MCF 10A (cell line): ENCODE results near the gene PRKCZ. TPM values are rescaled to one million over a fixed set of nuclear protein-coding genes. Genes with fewer than 3 reads are reported as not detected.
A peak's percentile ranks its signal among the peaks of the same experiment; 100 is the strongest.

Experiments
- BruUV-seq: library from RNA; stranded (reverse); fragments of 400-500 nt; replicated peaks from 2 replicates; lab custom pipeline; 2021; lab: Mats Ljungman, UMichigan
- CTCF ChIA-PET: fragments of 300-600 bp; sonication (Branson Sonifier 250); formaldehyde crosslinking; extraction: SDS; loops from one replicate; lab custom pipeline; 2021; ENCODE audit warnings: antibody characterized with exemption, inconsistent platforms; lab: Yijun Ruan, JAX
- POLR2A ChIA-PET: fragments of 300-600, 350-650 bp; sonication (Branson Sonifier 250); formaldehyde crosslinking; extraction: SDS; loops from one replicate; lab custom pipeline; 2020; ENCODE audit warnings: antibody characterized with exemption, inconsistent platforms; lab: Yijun Ruan, JAX
- DNase-seq: peaks from one replicate; pipeline ENCODE4 v3.0.0-alpha.2; 2018; ENCODE audit not compliant: unreplicated experiment
- H3K27ac Mint-ChIP-seq: one replicate; pipeline ENCODE4 v1.8.0; 2022; ENCODE audit warnings: mild to moderate bottlenecking, low read depth, mixed read lengths; ENCODE audit not compliant: unreplicated experiment
- H3K27me3 Mint-ChIP-seq: one replicate; pipeline ENCODE4 v1.8.0; 2022; ENCODE audit warnings: mixed read lengths; ENCODE audit not compliant: insufficient read depth, unreplicated experiment
- H3K36me3 Mint-ChIP-seq: one replicate; pipeline ENCODE4 v1.8.0; 2022; ENCODE audit warnings: mild to moderate bottlenecking, moderate library complexity, mixed read lengths; ENCODE audit not compliant: insufficient read depth, unreplicated experiment
- H3K4me1 Mint-ChIP-seq: one replicate; pipeline ENCODE4 v1.8.0; 2022; ENCODE audit warnings: mixed read lengths; ENCODE audit not compliant: insufficient read depth, unreplicated experiment
- H3K4me3 Mint-ChIP-seq: one replicate; pipeline ENCODE4 v1.8.0; 2022; ENCODE audit warnings: mild to moderate bottlenecking, moderate library complexity, mixed read lengths; ENCODE audit not compliant: unreplicated experiment
- H3K9me3 Mint-ChIP-seq: one replicate; pipeline ENCODE4 v1.8.0; 2022; ENCODE audit warnings: mixed read lengths; ENCODE audit not compliant: unreplicated experiment
- intact Hi-C: fragments of 100-400 bp; cut with micrococcal nuclease; formaldehyde crosslinking; loops from 2 replicates; pipeline ENCODE4 v1.14.1; 2022
- total RNA-seq: library from RNA; stranded (reverse); gene quantifications from 2 replicates; pipeline ENCODE4 v1.2.3, GENCODE V29; 2022
- TF ChIP-seq, protein P1 (sequence below): fragments of 200-600 bp; IDR thresholded peaks from one replicate; pipeline ENCODE4 v1.8.0; 2022; ENCODE audit warnings: antibody characterized with exemption, mild to moderate bottlenecking; ENCODE audit not compliant: unreplicated experiment

Gene PRKCZ
- total RNA-seq, 1 experiment from 2014 or later: 24.9 TPM

- Mint-ChIP-seq H3K27ac (no peak overlapping the region), H3K27me3 (no peaks in the 10 kb centered on the region), H3K4me1 (peaks cover 5% of the 10 kb centered on the region), H3K9me3 (no peaks in the 10 kb centered on the region), H3K36me3 (peaks cover 11% of the 10 kb centered on the region), H3K4me3 (no peak overlapping the region)
- DNase-seq: peak; percentile 56
- TF ChIP-seq, protein P1, sequence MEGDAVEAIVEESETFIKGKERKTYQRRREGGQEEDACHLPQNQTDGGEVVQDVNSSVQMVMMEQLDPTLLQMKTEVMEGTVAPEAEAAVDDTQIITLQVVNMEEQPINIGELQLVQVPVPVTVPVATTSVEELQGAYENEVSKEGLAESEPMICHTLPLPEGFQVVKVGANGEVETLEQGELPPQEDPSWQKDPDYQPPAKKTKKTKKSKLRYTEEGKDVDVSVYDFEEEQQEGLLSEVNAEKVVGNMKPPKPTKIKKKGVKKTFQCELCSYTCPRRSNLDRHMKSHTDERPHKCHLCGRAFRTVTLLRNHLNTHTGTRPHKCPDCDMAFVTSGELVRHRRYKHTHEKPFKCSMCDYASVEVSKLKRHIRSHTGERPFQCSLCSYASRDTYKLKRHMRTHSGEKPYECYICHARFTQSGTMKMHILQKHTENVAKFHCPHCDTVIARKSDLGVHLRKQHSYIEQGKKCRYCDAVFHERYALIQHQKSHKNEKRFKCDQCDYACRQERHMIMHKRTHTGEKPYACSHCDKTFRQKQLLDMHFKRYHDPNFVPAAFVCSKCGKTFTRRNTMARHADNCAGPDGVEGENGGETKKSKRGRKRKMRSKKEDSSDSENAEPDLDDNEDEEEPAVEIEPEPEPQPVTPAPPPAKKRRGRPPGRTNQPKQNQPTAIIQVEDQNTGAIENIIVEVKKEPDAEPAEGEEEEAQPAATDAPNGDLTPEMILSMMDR: peak; percentile 88
- intact Hi-C loops: no loop called here
- ChIA-PET POLR2A (interaction anchor here (1.5 to 1.6 kb wide), 2 partner anchors 84 to 135 kb away, joined by 3 to 8 read pairs; no protein-coding TSS in a partner anchor), CTCF (interaction anchor here (0.6 to 5.2 kb wide), 43 partner anchors 8 to 603 kb away, joined by 3 to 129 read pairs (median 4); partner anchors contain the start of genes CALML6 and GABRD)
- no TSS peak for BruUV-seq
These were observed 5.5 kb upstream of the PRKCZ start for GRCh38 chr1:2044510-2045319.

DNA sequence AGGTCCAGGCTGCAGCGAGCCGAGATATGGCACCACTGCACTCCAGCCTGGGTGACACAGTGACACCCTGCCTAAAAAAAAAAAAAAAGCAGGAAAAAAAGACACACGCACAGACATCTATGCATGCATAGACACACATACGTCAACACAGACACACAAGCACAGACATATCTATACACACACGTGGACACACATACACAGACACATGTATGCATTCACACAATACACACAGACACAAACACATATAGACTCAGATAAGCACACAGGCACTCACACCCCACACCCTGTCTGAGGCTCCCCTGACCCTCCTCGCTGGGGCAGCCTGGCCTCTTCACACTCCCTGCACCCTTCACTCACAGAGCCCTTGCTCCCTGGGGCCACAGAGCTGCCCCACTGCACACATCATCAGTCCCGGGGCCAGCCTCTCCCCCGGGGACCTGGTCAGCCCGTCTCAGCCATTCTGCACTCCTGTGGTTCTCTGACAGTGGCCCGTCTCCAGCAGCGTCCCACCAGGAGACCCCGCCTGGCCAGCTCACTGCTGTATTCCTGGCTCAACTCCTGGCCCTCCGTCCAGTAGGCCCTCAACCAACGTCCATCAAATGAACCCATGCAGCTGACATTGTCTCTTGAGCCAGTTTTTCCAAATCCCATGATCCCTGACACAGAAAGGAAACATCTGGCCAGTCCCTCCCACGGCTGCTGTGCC is 4.6 kb upstream of the PRKCZ start:
- BruUV-seq: no TSS peak
- no peak for DNase-seq
- peaks cover 11% of the 10 kb centered on the region for H3K36me3 Mint-ChIP-seq
- intact Hi-C loops: loop anchor here (1.0 kb wide), 2 partner anchors 85 to 101 kb away; no protein-coding TSS in a partner anchor
- ChIA-PET POLR2A (no interaction called here), CTCF (interaction anchor here (0.6 to 5.2 kb wide), 22 partner anchors 9 to 517 kb away, joined by 3 to 129 read pairs (median 5); partner anchors contain the start of genes CALML6 and GABRD)
- H3K27me3 Mint-ChIP-seq: no peaks in the 10 kb centered on the region
- no peak overlapping the region for H3K27ac Mint-ChIP-seq
- H3K9me3 Mint-ChIP-seq: no peaks in the 10 kb centered on the region
- H3K4me1 Mint-ChIP-seq: peaks cover 5% of the 10 kb centered on the region
- TF ChIP-seq, protein P1: no peak
- no peak overlapping the region for H3K4me3 Mint-ChIP-seq

- peak; percentile 75 for DNase-seq
- H3K27me3 Mint-ChIP-seq: no peaks in the 10 kb centered on the region
- H3K36me3 Mint-ChIP-seq: peaks cover 11% of the 10 kb centered on the region
- no peak overlapping the region for H3K27ac Mint-ChIP-seq
- no TSS peak for BruUV-seq
- TF ChIP-seq, protein P1: peak; percentile 83
- ChIA-PET CTCF (interaction anchor here (0.6 to 5.2 kb wide), 19 partner anchors 8 to 1028 kb away, joined by 3 to 129 read pairs (median 5); no protein-coding TSS in a partner anchor), POLR2A (no interaction called here)
- no peak overlapping the region for H3K4me3 Mint-ChIP-seq
- peaks cover 5% of the 10 kb centered on the region for H3K4me1 Mint-ChIP-seq
- intact Hi-C loops: loop anchor here (1.0 kb wide), 2 partner anchors 86 to 102 kb away; no protein-coding TSS in a partner anchor
- H3K9me3 Mint-ChIP-seq: no peaks in the 10 kb centered on the region
These were observed 3.9 kb upstream of the PRKCZ start for GRCh38 chr1:2046174-2046917.
